Keratinocyte (primary cell): ENCODE measurements around the gene SPATA13. TPM values are rescaled to one million over a fixed set of nuclear protein-coding genes. Genes with fewer than 3 reads are reported as not detected.

Experiments
- DNase-seq: peaks from one replicate; pipeline ENCODE4 v3.0.0-alpha.2; 2011; ENCODE audit warnings: low read depth, missing footprints, low spot score
- FAIRE-seq: peaks from 2 replicates; lab custom pipeline; 2011; peaks lifted over from hg19 to GRCh38; lab: Jason Lieb, UNC
- H2AFZ ChIP-seq: 2 replicates; pipeline ENCODE4 v1.6.0; 2012; ENCODE audit warnings: low read length, control low read depth, inconsistent platforms; ENCODE audit not compliant: control insufficient read depth
- H3K27ac ChIP-seq: 2 replicates; pipeline ENCODE4 v1.5.1; 2011; ENCODE audit warnings: low read length; ENCODE audit not compliant: control insufficient read depth, insufficient read depth
- H3K27me3 ChIP-seq: 3 replicates; pipeline ENCODE4 v1.6.0; 2011; ENCODE audit warnings: low read length; ENCODE audit not compliant: control insufficient read depth, insufficient read depth; ENCODE audit errors: extremely low read depth
- H3K36me3 ChIP-seq, 2 experiments: 2 replicates in 1 of 2; 3 replicates in 1 of 2; pipeline ENCODE4 v1.5.1; 2011; ENCODE audit warnings: low read length in 2 of 2, mild to moderate bottlenecking in 1 of 2; ENCODE audit not compliant: control insufficient read depth in 2 of 2, insufficient read depth in 2 of 2; ENCODE audit errors: extremely low read depth in 1 of 2
- H3K4me1 ChIP-seq: 3 replicates; pipeline ENCODE4 v1.5.1; 2011; ENCODE audit warnings: low read length; ENCODE audit not compliant: control insufficient read depth, insufficient read depth; ENCODE audit errors: extremely low read depth
- H3K4me2 ChIP-seq: 3 replicates; pipeline ENCODE4 v1.6.0; 2011; ENCODE audit warnings: low read depth, low read length; ENCODE audit not compliant: control insufficient read depth, insufficient read depth; ENCODE audit errors: extremely low read depth
- H3K4me3 ChIP-seq, 3 experiments: fragments of 200-600 bp in 1 of 3; sonication (generic) in 1 of 3; 2 replicates in 2 of 3; 3 replicates in 1 of 3; pipeline ENCODE4 v1.5.1; 2011 to 2016; ENCODE audit warnings: low read length in 3 of 3, mild to moderate bottlenecking in 3 of 3, control low read depth in 2 of 3, inconsistent platforms in 1 of 3, low read depth in 1 of 3, mixed read lengths in 1 of 3, mixed run types in 1 of 3, moderate library complexity in 1 of 3; ENCODE audit not compliant: control insufficient read depth in 2 of 3, insufficient read depth in 2 of 3; ENCODE audit errors: extremely low read depth in 1 of 3
- H3K79me2 ChIP-seq: 2 replicates; pipeline ENCODE4 v1.6.0; 2012; ENCODE audit warnings: low read length; ENCODE audit not compliant: control insufficient read depth, insufficient read depth
- H3K9ac ChIP-seq: 3 replicates; pipeline ENCODE4 v1.6.0; 2011; ENCODE audit warnings: low read length; ENCODE audit not compliant: control insufficient read depth, insufficient read depth; ENCODE audit errors: extremely low read depth
- H3K9me1 ChIP-seq: 3 replicates; pipeline ENCODE4 v1.6.0; 2011; ENCODE audit warnings: low read length; ENCODE audit not compliant: control insufficient read depth, insufficient read depth; ENCODE audit errors: extremely low read depth
- H3K9me3 ChIP-seq: 2 replicates; pipeline ENCODE4 v1.5.1; 2012; ENCODE audit warnings: low read depth, low read length; ENCODE audit not compliant: control insufficient read depth
- H4K20me1 ChIP-seq: 3 replicates; pipeline ENCODE4 v1.6.0; 2011; ENCODE audit warnings: low read length; ENCODE audit not compliant: control insufficient read depth, insufficient read depth; ENCODE audit errors: extremely low read depth
- CTCF ChIP-seq, 3 experiments: IDR thresholded peaks in 1 of 3; conservative IDR thresholded peaks in 1 of 3; optimal IDR thresholded peaks in 1 of 3; 2 replicates in 2 of 3; 3 replicates in 1 of 3; pipeline versions ENCODE3 to v1.5.1; 2011; ENCODE audit warnings: low read length in 3 of 3, mild to moderate bottlenecking in 3 of 3, moderate library complexity in 2 of 3, control low read depth in 1 of 3, inconsistent platforms in 1 of 3; ENCODE audit not compliant: insufficient read depth in 2 of 3; ENCODE audit errors: extremely low read depth in 1 of 3
- EZH2 ChIP-seq: IDR thresholded peaks from one replicate; pipeline ENCODE4 v1.6.1; 2012; ENCODE audit warnings: inconsistent platforms, mild to moderate bottlenecking, low read length, moderate library complexity
- dilution Hi-C: fragments of 300-500 bp; cut with MboI; formaldehyde crosslinking; loops from one replicate; pipeline ENCODE4 v1.7.0; 2020; ENCODE audit warnings: low sequenced_read_pairs; ENCODE audit not compliant: extremely low pct_ligation_motif_present
- polyA plus RNA-seq, 5 experiments: library from polyadenylated mRNA; depleted of rRNA in 3 of 5; stranded (reverse) in 3 of 5; stranded (forward) in 1 of 5; unstranded in 1 of 5; fragments of >200 nt; gene quantifications; 1 replicate in 1 of 5; 2 replicates in 3 of 5; 3 replicates in 1 of 5; pipeline versions ENCODE4 v1.2.1 to v1.2.3, GENCODE V29; 2011 to 2012; ENCODE audit warnings: missing spikeins in 2 of 5, low read depth in 1 of 5, low replicate concordance in 1 of 5

The SPATA13 gene
- polyA plus RNA-seq, 1 donor (not counting 4 experiments of a cell fraction or from before 2014, with no cell fraction given) = 1.2 TPM

GRCh38 chr13:24301911-24302310, 141.4 kb downstream of the SPATA13 start:
- TF ChIP-seq EZH2 (no peak), CTCF (optimal IDR thresholded peaks at IDR 0.05 in 1 of 3, IDR thresholded peaks at IDR 0.05 in 1 of 3, conservative IDR thresholded peaks at IDR 0.05 in 1 of 3; ENCODE audit: extremely low read depth in 1 of 3, insufficient read depth in 2 of 3, low read length in 3 of 3) (no peak)

GRCh38 chr13:24304620-24305019, 144.1 kb downstream of the SPATA13 start:
- H3K27ac ChIP-seq = no peak overlapping the region
- DNase-seq = no peak
- no peaks in the 10 kb centered on the region for H3K79me2 ChIP-seq
- H3K9me3 ChIP-seq = no peaks in the 10 kb centered on the region
- H3K36me3 ChIP-seq = no peaks in the 10 kb centered on the region
- H4K20me1 ChIP-seq = no peaks in the 10 kb centered on the region
- no peak overlapping the region for H3K4me3 ChIP-seq
- dilution Hi-C loops = no loop called here
- TF ChIP-seq EZH2 = no peak
- no peak for TF ChIP-seq CTCF (optimal IDR thresholded peaks at IDR 0.05 in 1 of 3, IDR thresholded peaks at IDR 0.05 in 1 of 3, conservative IDR thresholded peaks at IDR 0.05 in 1 of 3; ENCODE audit: extremely low read depth in 1 of 3, insufficient read depth in 2 of 3, low read length in 3 of 3)
- H3K4me2 ChIP-seq = no peak overlapping the region
- no peak overlapping the region for H3K9ac ChIP-seq
- no peaks in the 10 kb centered on the region for H3K4me1 ChIP-seq
- H3K27me3 ChIP-seq = no peaks in the 10 kb centered on the region
- no peak overlapping the region for H2AFZ ChIP-seq
- FAIRE-seq = no peak
- no peaks in the 10 kb centered on the region for H3K9me1 ChIP-seq

More at GRCh38 chr13:24301911-24302310, 141.4 kb downstream of the SPATA13 start:
- no peak overlapping the region for H3K27ac ChIP-seq
- no peak overlapping the region for H3K4me2 ChIP-seq
- H3K79me2 ChIP-seq = no peaks in the 10 kb centered on the region
- FAIRE-seq (no peak), DNase-seq (no peak)
- no peaks in the 10 kb centered on the region for H3K9me3 ChIP-seq
- no peaks in the 10 kb centered on the region for H3K27me3 ChIP-seq
- H3K9ac ChIP-seq = no peak overlapping the region
- no peaks in the 10 kb centered on the region for H3K36me3 ChIP-seq
- H3K4me3 ChIP-seq = no peak overlapping the region
- H2AFZ ChIP-seq = no peak overlapping the region
- dilution Hi-C loops = no loop called here
- H4K20me1 ChIP-seq = no peaks in the 10 kb centered on the region
- H3K9me1 ChIP-seq = no peaks in the 10 kb centered on the region
- H3K4me1 ChIP-seq = no peaks in the 10 kb centered on the region
